Measurements from ENCODE around the gene TMEM53. TPM values are rescaled to one million over a fixed set of nuclear protein-coding genes. Genes with fewer than 3 reads are reported as not detected.

Gene TMEM53
- total RNA-seq, 6 experiments from 2014 or later: 3.2 to 5.0 (median 4.4) TPM

- H3K4me3 Mint-ChIP-seq: no peak overlapping the region
- H3K36me3 Mint-ChIP-seq (ENCODE audit: low read depth): no peaks in the 10 kb centered on the region; the same call in 1 of the 2 replicates
- H3K9me3 Mint-ChIP-seq: no peaks in the 10 kb centered on the region
- H3K4me1 Mint-ChIP-seq (ENCODE audit: low read depth): no peaks in the 10 kb centered on the region; the same call in 1 of the 2 replicates
- no peak for TF ChIP-seq CTCF (IDR thresholded peaks at IDR 0.05)
- DNase-seq: no peak
- no peak overlapping the region for H3K27ac Mint-ChIP-seq
- H3K27me3 Mint-ChIP-seq (ENCODE audit: insufficient read depth): peaks cover 6% of the 10 kb centered on the region; the same call in 1 of the 2 replicates
Observed at GRCh38 chr1:44684525-44684924, 10.2 kb upstream of the TMEM53 start.

GRCh38 chr1:44682883-44683265 lies 8.6 kb upstream of the TMEM53 start:
- H3K36me3 Mint-ChIP-seq (ENCODE audit: low read depth): no peaks in the 10 kb centered on the region; the same call in 1 of the 2 replicates
- TF ChIP-seq CTCF (IDR thresholded peaks at IDR 0.05): no peak
- peaks cover 4% of the 10 kb centered on the region; the same call in 1 of the 2 replicates for H3K27me3 Mint-ChIP-seq (ENCODE audit: insufficient read depth)
- H3K9me3 Mint-ChIP-seq: no peaks in the 10 kb centered on the region
- DNase-seq: no peak
- no peaks in the 10 kb centered on the region; the same call in 1 of the 2 replicates for H3K4me1 Mint-ChIP-seq (ENCODE audit: low read depth)
- no peak overlapping the region for H3K27ac Mint-ChIP-seq
- no peak overlapping the region for H3K4me3 Mint-ChIP-seq

- Mint-ChIP-seq H3K4me3 (no peak overlapping the region), H3K36me3 (ENCODE audit: low read depth) (no peaks in the 10 kb centered on the region; the same call in 1 of the 2 replicates), H3K27me3 (ENCODE audit: insufficient read depth) (peaks cover 4% of the 10 kb centered on the region; the same call in 1 of the 2 replicates), H3K27ac (no peak overlapping the region), H3K4me1 (ENCODE audit: low read depth) (no peaks in the 10 kb centered on the region; the same call in 1 of the 2 replicates), H3K9me3 (no peaks in the 10 kb centered on the region)
- TF ChIP-seq CTCF (IDR thresholded peaks at IDR 0.05): no peak
- no peak for DNase-seq
Observed at GRCh38 chr1:44681905-44682882, 7.9 kb upstream of the TMEM53 start.

GRCh38 chr1:44679468-44679867 lies 5.2 kb upstream of the TMEM53 start:
- Mint-ChIP-seq H3K36me3 (ENCODE audit: low read depth) (no peaks in the 10 kb centered on the region; the same call in 1 of the 2 replicates), H3K27ac (no peak overlapping the region), H3K4me1 (ENCODE audit: low read depth) (peaks cover 8% of the 10 kb centered on the region), H3K27me3 (ENCODE audit: insufficient read depth) (peaks cover 4% of the 10 kb centered on the region; the same call in 1 of the 2 replicates), H3K4me3 (no peak overlapping the region), H3K9me3 (no peaks in the 10 kb centered on the region)
- no peak for DNase-seq
- TF ChIP-seq CTCF (IDR thresholded peaks at IDR 0.05): no peak

- peaks cover 11% of the 10 kb centered on the region for H3K4me1 Mint-ChIP-seq (ENCODE audit: low read depth)
- H3K9me3 Mint-ChIP-seq: no peaks in the 10 kb centered on the region
- H3K36me3 Mint-ChIP-seq (ENCODE audit: low read depth): no peaks in the 10 kb centered on the region; the same call in 1 of the 2 replicates
- TF ChIP-seq CTCF (IDR thresholded peaks at IDR 0.05): no peak
- H3K4me3 Mint-ChIP-seq: no peak overlapping the region
- no peak overlapping the region for H3K27ac Mint-ChIP-seq
- DNase-seq: no peak
- H3K27me3 Mint-ChIP-seq (ENCODE audit: insufficient read depth): peaks cover 4% of the 10 kb centered on the region; the same call in 1 of the 2 replicates
Observed at GRCh38 chr1:44678626-44679025, 4.3 kb upstream of the TMEM53 start.
